Amniotic stem cell (primary cell): ENCODE results near the gene SLIT2.

ENCODE experiments used
- DNase-seq: peaks from one replicate; lab custom pipeline; 2025; lab: John Stamatoyannopoulos, UW

SLIT2 gene, protein sequence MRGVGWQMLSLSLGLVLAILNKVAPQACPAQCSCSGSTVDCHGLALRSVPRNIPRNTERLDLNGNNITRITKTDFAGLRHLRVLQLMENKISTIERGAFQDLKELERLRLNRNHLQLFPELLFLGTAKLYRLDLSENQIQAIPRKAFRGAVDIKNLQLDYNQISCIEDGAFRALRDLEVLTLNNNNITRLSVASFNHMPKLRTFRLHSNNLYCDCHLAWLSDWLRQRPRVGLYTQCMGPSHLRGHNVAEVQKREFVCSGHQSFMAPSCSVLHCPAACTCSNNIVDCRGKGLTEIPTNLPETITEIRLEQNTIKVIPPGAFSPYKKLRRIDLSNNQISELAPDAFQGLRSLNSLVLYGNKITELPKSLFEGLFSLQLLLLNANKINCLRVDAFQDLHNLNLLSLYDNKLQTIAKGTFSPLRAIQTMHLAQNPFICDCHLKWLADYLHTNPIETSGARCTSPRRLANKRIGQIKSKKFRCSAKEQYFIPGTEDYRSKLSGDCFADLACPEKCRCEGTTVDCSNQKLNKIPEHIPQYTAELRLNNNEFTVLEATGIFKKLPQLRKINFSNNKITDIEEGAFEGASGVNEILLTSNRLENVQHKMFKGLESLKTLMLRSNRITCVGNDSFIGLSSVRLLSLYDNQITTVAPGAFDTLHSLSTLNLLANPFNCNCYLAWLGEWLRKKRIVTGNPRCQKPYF (N-terminal part only)

DNA sequence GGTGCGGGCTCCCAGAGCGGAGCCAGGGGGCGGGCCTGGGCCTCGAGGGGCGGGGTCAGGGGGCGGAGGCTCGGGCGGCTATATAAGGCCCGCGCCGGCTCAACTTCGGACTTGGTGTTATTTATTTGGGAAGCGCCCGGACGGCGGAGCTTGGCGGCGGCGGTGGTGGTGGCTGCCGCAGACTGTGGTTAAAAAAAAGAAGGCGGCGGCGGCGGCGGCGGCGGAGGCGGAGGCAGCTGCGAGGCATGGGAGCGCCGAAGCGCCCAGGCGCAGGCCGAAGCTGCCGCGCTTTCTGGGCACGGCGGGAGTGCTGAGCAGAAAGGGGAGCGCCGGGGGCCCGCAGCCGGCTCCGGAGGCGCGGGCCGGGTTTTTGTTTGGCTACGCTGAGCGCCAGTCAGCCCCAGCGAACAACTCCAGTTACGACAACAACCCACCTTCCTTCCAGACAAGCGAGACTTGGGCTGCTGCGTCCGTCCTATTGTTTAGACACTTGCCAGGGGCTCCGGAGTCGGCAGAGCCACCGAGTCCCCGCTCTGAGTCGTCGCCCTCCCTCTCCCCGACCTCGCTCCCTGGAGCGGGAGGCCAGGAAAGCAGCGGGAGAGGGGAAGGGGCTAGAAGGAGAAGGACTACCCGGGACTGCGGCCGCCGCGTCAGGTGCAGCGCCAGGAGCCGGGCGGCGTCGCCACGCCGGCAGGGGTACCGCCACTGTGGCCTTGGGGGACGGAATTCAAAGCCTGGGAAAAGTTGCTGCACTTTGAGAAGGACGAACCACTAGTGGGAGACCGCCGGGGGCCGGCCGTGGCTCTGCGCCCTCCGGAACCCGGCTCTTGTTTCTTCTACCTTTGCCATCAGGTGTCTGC lies at the start of gene SLIT2:
TSS of gene SLIT2 (plus strand) at position 110 of the 860 bp plus-strand sequence. CDS start 1,911 bp downstream, outside the sequence.
- peak; percentile 61 for DNase-seq

DNA sequence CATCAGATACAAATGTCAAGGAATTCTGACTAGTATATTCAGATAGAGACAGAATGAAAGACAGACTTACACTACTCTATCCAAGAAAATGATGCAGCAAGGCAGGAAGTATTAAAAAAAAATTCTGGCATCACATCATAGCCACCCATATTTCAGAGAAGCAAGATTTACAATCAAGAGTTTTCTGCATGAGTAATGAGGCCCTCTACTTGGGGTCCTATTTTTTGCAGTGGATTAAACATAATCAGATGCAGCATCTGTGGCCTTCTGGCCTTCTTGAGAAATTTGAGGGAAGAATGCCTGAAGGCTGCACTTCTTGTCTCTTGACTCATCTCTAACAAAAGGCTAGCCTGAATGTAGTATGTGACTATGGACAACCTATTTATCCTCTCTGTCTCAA lies 48.2 kb upstream of the SLIT2 start:
- DNase-seq: peak; percentile 65

DNA sequence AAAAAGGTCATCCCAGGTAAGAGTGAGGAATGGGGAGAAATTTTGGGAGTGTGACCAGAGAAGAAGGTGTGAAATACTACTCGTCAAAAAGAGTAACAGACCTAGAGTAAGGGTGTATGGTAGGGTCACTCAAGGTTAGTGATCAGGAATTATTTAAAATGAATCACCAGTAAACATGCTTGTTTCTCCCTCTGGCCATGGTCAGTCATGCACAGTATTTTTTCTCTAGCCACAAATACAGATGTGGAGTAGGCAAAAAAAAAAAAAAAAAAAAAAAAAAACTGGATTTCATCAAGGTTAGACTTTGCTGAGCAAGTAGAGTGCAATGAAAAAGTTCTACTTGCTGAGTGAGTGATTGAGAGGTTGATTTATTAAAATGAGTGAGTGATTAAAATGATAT lies 34.2 kb upstream of the SLIT2 start:
- DNase-seq: no peak

- DNase-seq: no peak
Measured at GRCh38 chr4:20217951-20218350, 33.8 kb upstream of the SLIT2 start.

DNA sequence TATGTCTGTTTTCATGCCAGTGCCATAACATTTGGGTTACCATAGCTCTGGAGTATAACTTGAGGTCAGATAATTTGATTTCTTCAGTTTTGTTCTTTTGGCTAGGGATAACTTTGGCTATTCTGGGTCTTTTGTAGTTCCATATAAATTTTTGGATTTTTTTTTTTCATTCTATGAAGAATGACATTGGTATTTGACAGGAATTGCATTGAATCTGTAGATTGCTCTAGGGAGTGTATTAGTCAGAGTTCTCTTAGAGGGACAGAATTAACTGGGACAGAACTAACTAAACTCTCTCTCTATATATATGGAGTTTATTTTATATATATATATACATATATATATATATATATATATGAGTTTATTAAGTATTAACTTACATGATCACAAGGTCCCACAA lies 32.2 kb upstream of the SLIT2 start:
- no peak for DNase-seq

DNA sequence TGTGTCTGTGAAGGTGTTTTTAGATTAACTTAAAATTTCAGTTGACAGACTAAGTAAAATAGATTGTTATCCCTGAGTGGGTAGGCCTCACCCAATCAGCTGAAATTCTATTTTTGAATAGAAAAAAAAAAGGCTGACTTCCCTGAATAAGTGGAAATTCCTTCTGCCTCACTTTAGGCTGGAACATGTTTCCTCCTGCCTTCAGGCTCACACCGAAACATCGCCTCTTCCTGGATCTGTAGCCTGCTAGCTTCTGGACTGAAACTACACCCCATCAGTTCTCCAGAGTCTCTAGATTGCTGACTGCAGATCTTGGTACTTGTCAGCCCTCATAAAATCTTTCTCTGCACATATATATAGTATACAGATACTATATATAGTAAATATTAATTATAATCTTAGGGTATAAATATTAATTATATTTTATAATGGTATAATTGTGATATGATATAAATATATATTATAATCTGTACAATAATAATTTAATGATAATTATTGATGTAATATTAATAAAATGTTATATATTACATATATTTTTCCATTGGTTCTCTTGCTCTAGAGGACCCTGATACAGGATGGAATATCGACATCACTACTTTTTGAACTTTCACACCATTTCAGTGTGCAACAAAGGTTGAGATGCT lies 13.7 kb upstream of the SLIT2 start:
- no peak for DNase-seq

- peak; percentile 80 for DNase-seq
Measured at GRCh38 chr4:20248155-20248558, 3.5 kb upstream of the SLIT2 start.

DNA sequence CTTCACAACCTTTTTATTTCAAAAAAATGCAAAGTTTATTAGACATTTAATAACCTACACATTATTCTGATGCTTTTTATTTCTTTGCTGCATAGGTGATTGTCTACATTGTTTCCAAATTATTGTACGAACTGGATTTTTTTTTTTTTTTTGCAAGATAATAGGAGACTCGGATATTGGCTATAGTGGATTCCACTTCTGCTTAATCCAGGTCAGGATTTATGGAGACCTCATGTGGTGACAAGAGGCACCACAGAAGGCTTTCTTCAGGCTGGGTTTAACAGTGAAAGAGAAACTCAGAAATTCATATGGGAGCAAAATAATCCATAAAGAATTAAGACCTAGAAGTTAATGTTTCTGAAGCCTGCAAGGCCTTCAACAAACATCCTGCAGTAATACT lies 2.4 kb upstream of the SLIT2 start:
- DNase-seq: no peak

DNA sequence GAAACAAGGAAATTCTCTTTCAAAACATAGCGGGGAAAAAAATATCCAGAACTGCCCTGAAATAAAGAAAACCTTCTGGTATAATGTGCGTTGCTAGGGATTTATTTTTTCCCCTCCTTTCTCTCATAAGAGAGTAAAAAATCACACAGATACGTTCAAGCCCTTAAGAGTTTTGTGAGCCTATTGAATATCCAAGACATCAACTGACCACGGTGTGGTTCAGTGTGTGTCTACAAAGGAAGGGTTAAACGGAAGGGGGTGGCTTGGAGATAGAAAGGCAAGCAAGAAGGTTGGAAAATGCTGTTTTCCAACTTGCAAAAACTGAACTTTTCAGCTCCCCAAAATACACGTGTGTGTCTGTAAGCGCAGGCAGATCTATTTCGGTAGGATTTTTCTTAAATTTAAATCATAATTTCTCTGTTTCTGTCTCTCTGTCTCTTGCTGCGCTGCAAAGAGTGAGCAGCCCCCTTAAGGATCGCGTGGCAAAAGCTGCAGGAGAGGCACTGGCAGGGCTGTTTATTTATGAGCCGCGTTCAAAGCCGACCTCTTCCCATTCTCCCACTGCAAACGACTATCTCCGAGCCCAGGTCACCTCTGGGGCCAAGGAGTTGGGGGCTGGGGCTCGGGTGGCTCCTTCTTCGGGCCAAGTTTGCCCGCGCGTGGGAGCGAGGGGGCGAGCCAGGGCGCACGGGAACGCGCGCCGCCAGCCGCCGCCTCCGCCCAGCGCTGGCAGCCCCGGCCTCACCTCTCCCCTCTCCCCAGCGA lies 492 bp upstream of the SLIT2 start:
- no peak for DNase-seq

DNA sequence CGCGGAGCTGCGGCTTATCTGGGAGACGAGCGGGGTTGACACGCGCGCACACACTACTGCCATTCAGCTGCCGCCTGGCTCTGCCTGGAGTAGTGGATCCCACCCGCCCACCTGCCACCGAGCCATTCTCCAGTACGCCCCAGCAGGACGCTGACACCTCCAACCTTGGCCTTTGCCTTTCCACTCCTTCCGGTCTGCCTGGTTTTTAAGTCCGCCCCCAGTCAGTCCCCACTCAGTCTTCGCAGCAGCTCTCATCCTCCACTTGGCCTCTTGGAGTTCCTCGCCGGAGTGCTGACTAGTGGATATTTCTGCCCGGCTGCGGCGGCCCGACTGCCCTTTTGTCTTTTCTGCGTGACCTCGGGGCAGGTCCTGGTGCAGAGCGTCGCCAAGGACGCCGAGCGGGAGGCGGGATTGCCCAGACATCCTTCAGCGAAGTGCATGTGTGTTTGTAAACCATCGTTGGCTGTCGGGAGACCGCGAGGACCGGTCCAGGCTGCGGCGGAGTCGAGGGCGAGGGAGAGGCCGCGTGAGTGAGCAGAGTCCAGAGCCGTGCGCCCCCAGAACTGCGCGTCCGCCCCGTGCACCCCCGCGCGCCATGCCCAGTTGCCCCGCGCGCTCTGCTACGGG lies 1.1 kb downstream of the SLIT2 start:
- DNase-seq: no peak

DNA sequence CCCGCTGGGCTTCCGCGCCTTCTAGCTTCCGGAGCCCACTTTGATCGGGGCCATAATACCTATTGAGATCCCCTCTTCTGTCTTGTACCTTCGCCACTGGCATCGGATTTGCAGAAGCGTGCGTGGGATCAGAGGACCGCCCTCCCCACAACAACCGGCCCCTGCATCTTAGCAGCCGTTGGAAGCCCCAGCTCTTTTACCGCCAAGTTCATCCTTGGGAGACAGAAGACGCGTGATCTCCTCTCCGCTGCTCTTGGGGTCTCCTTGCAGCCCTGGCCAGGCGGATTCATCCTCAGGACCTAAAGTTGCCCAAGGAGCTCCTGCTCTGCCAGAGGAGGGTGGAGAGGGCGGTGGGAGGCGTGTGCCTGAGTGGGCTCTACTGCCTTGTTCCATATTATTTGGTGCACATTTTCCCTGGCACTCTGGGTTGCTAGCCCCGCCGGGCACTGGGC lies 1.6 kb downstream of the SLIT2 start:
- DNase-seq: no peak

- DNase-seq: no peak
Measured at GRCh38 chr4:20253735-20254409, 2.2 kb downstream of the SLIT2 start.

GRCh38 chr4:20254511-20255250 lies 3.0 kb downstream of the SLIT2 start:
- no peak for DNase-seq

GRCh38 chr4:20255251-20255586 lies 3.5 kb downstream of the SLIT2 start:
- DNase-seq: no peak

DNA sequence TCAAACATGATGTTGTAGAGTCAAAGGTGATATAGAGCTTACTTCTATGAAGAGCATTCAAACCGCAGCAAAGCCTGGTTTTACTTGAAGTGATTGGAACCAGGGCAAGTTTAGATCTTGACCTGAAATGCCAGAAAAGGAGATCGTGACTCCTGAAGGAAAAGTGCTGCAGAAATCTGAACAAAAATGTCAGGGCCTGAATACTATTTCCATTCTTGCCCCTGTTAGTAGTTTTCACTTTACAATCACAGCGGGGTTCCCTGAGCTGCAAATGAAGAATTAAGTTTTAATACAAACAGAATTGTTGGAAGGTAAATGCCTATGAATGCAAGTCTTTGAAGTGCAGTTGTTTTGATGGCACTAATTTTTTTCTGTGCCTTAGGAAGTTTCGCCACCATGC lies 4.1 kb downstream of the SLIT2 start:
- no peak for DNase-seq

DNA sequence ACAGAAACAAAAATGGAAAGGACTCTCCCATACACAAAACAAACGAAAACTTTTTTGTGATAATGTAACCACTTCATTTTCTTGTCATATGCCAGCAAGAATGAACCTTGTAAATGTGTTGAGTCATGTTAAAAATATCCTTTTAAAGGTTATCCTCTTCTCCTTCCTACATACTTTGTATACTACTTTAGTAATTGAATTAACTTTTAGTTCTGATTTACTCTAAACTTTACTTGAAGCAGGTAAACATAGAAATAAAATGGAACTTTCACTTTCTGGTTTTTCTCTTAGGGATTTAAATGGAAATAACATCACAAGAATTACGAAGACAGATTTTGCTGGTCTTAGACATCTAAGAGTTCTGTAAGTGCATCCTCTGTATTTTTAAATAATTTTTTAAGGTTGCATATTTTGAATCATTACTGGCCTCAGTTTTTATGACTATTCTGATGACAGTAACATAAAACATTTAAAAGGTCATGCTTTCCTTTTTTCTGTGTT lies 4.7 kb downstream of the SLIT2 start:
- DNase-seq: no peak

GRCh38 chr4:20259707-20260106 lies 8.0 kb downstream of the SLIT2 start:
- DNase-seq: no peak

DNA sequence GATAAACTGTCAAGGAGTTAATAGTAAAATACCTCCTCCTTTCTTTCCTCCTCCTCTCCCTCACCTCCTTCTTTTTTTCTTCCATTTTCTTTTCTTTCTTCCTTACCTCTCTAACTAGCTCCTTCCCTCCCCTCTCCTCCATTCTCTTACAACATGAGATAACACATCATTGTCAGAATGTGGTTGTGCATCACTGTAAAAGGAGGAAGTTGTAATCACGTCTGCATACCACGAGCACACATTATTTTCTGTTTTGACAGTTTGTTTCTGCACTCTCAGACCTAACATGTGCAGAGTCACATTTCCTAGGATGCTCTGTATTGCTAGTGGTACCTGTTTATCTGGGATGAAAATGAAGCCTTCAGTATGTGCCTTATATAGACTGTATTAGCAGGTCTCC lies 9.1 kb downstream of the SLIT2 start:
- DNase-seq: no peak

- no peak for DNase-seq
Measured at GRCh38 chr4:20262221-20262620, 10.5 kb downstream of the SLIT2 start.
